ENCODE measurements around the gene ASB16.

- no peak for TF ChIP-seq CTCF (IDR thresholded peaks at IDR 0.05 in 8 of 11, conservative IDR thresholded peaks at IDR 0.05 in 3 of 11)
- no peak for TF ChIP-seq POLR2A (IDR thresholded peaks at IDR 0.05)
Measured at GRCh38 chr17:44121997-44122815, 48.3 kb upstream of the ASB16 start.

Measured in spleen (tissue), 7 donors.